ENCODE measurements around the gene PTHLH. TPM values are rescaled to one million over a fixed set of nuclear protein-coding genes. Genes with fewer than 3 reads are reported as not detected.
A peak's percentile ranks its signal among the peaks of the same experiment; 100 is the strongest.

The PTHLH gene
- total RNA-seq (2022) (3.8 and 5.4 TPM in 2 replicates), Bru-seq, nascent RNA (percentile 66 among the genes with signal in this experiment), BruChase-seq, experiment 1, labeled RNA remaining after a 6-hour chase (percentile 34 among the genes with signal in this experiment), BruChase-seq, experiment 2, labeled RNA remaining after a 2-hour chase (percentile 44 among the genes with signal in this experiment)
- long read RNA-seq, partial matches to known transcripts = 6 of 10 reads
- long read RNA-seq, other reads (novel, unspliced or antisense) = 2 of 10 reads

- DNase-seq (ENCODE audit: unreplicated experiment) = no peak
- POLR2A ChIA-PET = interaction anchor here (0.8 to 1.7 kb wide), 3 partner anchors 27 to 219 kb away, joined by 4 to 6 read pairs (median 5); no protein-coding TSS in a partner anchor
- no peak for TF ChIP-seq CTCF (IDR thresholded peaks at IDR 0.05; ENCODE audit: unreplicated experiment)
- H3K4me1 Mint-ChIP-seq (ENCODE audit: insufficient read depth, unreplicated experiment) = peaks cover 24% of the 10 kb centered on the region
- H3K9me3 Mint-ChIP-seq (ENCODE audit: unreplicated experiment) = no peaks in the 10 kb centered on the region
- no peak within 1 kb of the TSS for H3K4me3 Mint-ChIP-seq (ENCODE audit: unreplicated experiment)
- no TSS peak for BruUV-seq (replicated peaks)
- intact Hi-C loops (cut with micrococcal nuclease) = no loop called here
- no peaks in the 10 kb centered on the region for H3K27me3 Mint-ChIP-seq (ENCODE audit: insufficient read depth, unreplicated experiment)
- no peak within 1 kb of the TSS for H3K27ac Mint-ChIP-seq (ENCODE audit: low read depth, unreplicated experiment)
- H3K36me3 Mint-ChIP-seq (ENCODE audit: insufficient read depth, unreplicated experiment) = no peaks in the 10 kb centered on the region
- CTCF ChIA-PET = interaction anchor here (0.6 to 1.5 kb wide), 3 partner anchors 24 to 900 kb away, joined by 3 to 5 read pairs (median 4); no protein-coding TSS in a partner anchor
Observed at GRCh38 chr12:27972721-27973120, at the start of gene PTHLH. Gene PTHLH (minus strand): TSS chr12:27972733. CDS start chr12:27969494, 3,239 bp downstream.

- Mint-ChIP-seq H3K4me1 (ENCODE audit: insufficient read depth, unreplicated experiment) (peaks cover 19% of the 10 kb centered on the region), H3K4me3 (ENCODE audit: unreplicated experiment) (no peak overlapping the region), H3K9me3 (ENCODE audit: unreplicated experiment) (no peaks in the 10 kb centered on the region), H3K27me3 (ENCODE audit: insufficient read depth, unreplicated experiment) (no peaks in the 10 kb centered on the region), H3K36me3 (ENCODE audit: insufficient read depth, unreplicated experiment) (no peaks in the 10 kb centered on the region), H3K27ac (ENCODE audit: low read depth, unreplicated experiment) (no peak overlapping the region)
- DNase-seq (ENCODE audit: unreplicated experiment) = peak; percentile 27
- ChIA-PET POLR2A (interaction anchor here (1.0 to 4.7 kb wide), 6 partner anchors 11 to 172 kb away, joined by 3 to 16 read pairs (median 6); no protein-coding TSS in a partner anchor), CTCF (interaction anchor here (0.6 to 1.3 kb wide), 3 partner anchors 22 to 151 kb away, joined by 3 to 4 read pairs (median 3); no protein-coding TSS in a partner anchor)
- TF ChIP-seq CTCF (IDR thresholded peaks at IDR 0.05; ENCODE audit: unreplicated experiment) = no peak
- BruUV-seq (replicated peaks) = no TSS peak
- intact Hi-C loops (cut with micrococcal nuclease) = loop anchor here (5.0 kb wide), 1 partner anchor 54 kb away; no protein-coding TSS in a partner anchor
Observed at GRCh38 chr12:28021704-28022103, 49.2 kb upstream of the PTHLH start.

- BruUV-seq (replicated peaks) = no TSS peak
- no peak for TF ChIP-seq CTCF (IDR thresholded peaks at IDR 0.05; ENCODE audit: unreplicated experiment)
- POLR2A ChIA-PET = no interaction called here
- no peak for DNase-seq (ENCODE audit: unreplicated experiment)
- Mint-ChIP-seq H3K4me3 (ENCODE audit: unreplicated experiment) (no peak overlapping the region), H3K4me1 (ENCODE audit: insufficient read depth, unreplicated experiment) (no peaks in the 10 kb centered on the region), H3K9me3 (ENCODE audit: unreplicated experiment) (no peaks in the 10 kb centered on the region), H3K27ac (ENCODE audit: low read depth, unreplicated experiment) (no peak overlapping the region), H3K27me3 (ENCODE audit: insufficient read depth, unreplicated experiment) (no peaks in the 10 kb centered on the region), H3K36me3 (ENCODE audit: insufficient read depth, unreplicated experiment) (no peaks in the 10 kb centered on the region)
- intact Hi-C loops (cut with micrococcal nuclease) = no loop called here
- CTCF ChIA-PET = interaction anchor here (0.6 kb wide), 1 partner anchor 918 kb away, joined by 3 read pairs; no protein-coding TSS in a partner anchor
Observed at GRCh38 chr12:28017873-28018255, 45.3 kb upstream of the PTHLH start.

GRCh38 chr12:28017126-28017872, 44.8 kb upstream of the PTHLH start:
- intact Hi-C loops (cut with micrococcal nuclease) = no loop called here
- Mint-ChIP-seq H3K27ac (ENCODE audit: low read depth, unreplicated experiment) (no peak overlapping the region), H3K4me3 (ENCODE audit: unreplicated experiment) (no peak overlapping the region), H3K4me1 (ENCODE audit: insufficient read depth, unreplicated experiment) (no peaks in the 10 kb centered on the region), H3K9me3 (ENCODE audit: unreplicated experiment) (no peaks in the 10 kb centered on the region), H3K27me3 (ENCODE audit: insufficient read depth, unreplicated experiment) (no peaks in the 10 kb centered on the region), H3K36me3 (ENCODE audit: insufficient read depth, unreplicated experiment) (no peaks in the 10 kb centered on the region)
- TF ChIP-seq CTCF (IDR thresholded peaks at IDR 0.05; ENCODE audit: unreplicated experiment) = no peak
- ChIA-PET POLR2A (no interaction called here), CTCF (interaction anchor here (0.5 to 0.6 kb wide), 2 partner anchors 787 to 918 kb away, joined by 3 to 4 read pairs; no protein-coding TSS in a partner anchor)
- DNase-seq (ENCODE audit: unreplicated experiment) = no peak
- no TSS peak for BruUV-seq (replicated peaks)
